ENCODE data around the gene SPRR2F. TPM values are rescaled to one million over a fixed set of nuclear protein-coding genes. Genes with fewer than 3 reads are reported as not detected.
"Not testable (repeated sequence)": the region's sequence is repeated elsewhere in the genome, so short reads cannot be mapped to it uniquely, and the experiment has no call there.

The SPRR2F gene
- total and polyA plus RNA-seq, 7 experiments from 2014 or later, result not detected

DNA sequence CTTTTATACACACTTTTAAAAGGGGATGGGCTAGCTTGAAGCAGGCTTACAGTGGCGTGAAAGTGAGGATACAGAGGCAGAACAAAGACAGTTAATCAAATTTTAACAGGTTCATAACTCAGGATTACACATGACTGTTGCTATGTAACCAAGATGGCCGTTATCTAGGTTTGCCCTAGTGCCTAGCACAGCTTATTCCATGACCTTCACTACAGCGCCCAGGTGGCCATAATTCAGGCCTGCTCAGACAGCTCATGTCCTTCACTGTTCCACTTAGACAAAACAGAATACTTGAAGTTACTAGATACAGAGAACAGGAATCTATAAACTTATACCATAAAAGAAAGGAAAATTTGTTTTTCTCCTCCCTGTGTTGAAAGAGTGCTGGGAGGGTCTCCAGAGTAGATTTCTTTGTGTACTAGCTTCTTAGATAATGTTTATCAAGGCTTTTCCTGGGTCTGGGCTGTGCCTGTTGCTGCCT, 6.2 kb upstream of the SPRR2F start:
- Histone ChIP-seq H3K4me1 (ENCODE audit: control insufficient read depth in 2 of 2, insufficient read depth in 2 of 2, low read length in 2 of 2) (no peaks in the 10 kb centered on the region), H3K36me3 (ENCODE audit: control insufficient read depth in 2 of 3, insufficient read depth in 3 of 3, low read length in 3 of 3) (no peaks in the 10 kb centered on the region), H3K27me3 (ENCODE audit: control insufficient read depth in 2 of 2, insufficient read depth in 2 of 2, low read length in 2 of 2) (peaks cover 0 to 3% of the 10 kb centered on the region in 2 donors), H3K9me3 (ENCODE audit: control insufficient read depth in 2 of 3, low read length in 3 of 3) (peaks cover 0 to 2% (median 0%) of the 10 kb centered on the region in 3 experiments), H3K27ac (ENCODE audit: low read depth, low read length) (no peak overlapping the region), H3K4me3 (ENCODE audit: low read length) (no peak overlapping the region)
- intact Hi-C loops (cut with micrococcal nuclease), result no loop called here
- H3K4me3 Mint-ChIP-seq, result no peak overlapping the region
- DNase-seq (no peak), ATAC-seq (no peak)
- no peaks in the 10 kb centered on the region for H3K4me1 Mint-ChIP-seq
- peaks cover 0 to 16% (median 5%) of the 10 kb centered on the region in 11 donors for H3K9me3 Mint-ChIP-seq
- CTCF ChIA-PET, result no interaction called here
- H3K27me3 Mint-ChIP-seq, result peaks cover 9 to 53% (median 47%) of the 10 kb centered on the region in 5 donors
- H3K27ac Mint-ChIP-seq, result no peak overlapping the region
- POLR2A ChIA-PET, result no interaction called here
- H3K36me3 Mint-ChIP-seq, result peaks cover 0 to 1% (median 0%) of the 10 kb centered on the region in 5 donors

DNA sequence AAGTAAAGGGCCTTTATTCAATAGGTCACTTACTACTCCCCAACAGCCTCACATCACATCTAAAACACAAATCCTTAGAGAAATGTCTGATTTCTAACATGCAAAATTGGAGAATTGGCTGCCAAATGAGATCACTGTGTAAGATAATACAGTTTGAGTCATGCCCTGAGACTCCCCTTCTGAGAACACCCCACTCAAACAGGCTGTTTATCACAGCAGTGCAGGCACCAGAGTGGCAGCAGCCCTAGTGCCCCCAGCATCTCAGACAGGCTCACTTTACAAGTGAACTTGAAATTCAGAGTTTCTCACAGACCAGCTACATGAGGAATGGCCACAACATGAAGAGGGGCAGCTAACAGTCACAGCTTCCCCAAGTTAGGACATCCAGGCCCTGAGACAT, 1.9 kb upstream of the SPRR2F start:
- H3K9me3 Mint-ChIP-seq; ATAC-seq; H3K36me3 ChIP-seq (ENCODE audit: control insufficient read depth in 2 of 3, insufficient read depth in 3 of 3, low read length in 3 of 3); H3K4me3 Mint-ChIP-seq; CTCF ChIA-PET; H3K36me3 Mint-ChIP-seq; H3K4me3 ChIP-seq (ENCODE audit: low read length); H3K27ac Mint-ChIP-seq; H3K4me1 ChIP-seq (ENCODE audit: control insufficient read depth in 2 of 2, insufficient read depth in 2 of 2, low read length in 2 of 2); H3K27me3 ChIP-seq (ENCODE audit: control insufficient read depth in 2 of 2, insufficient read depth in 2 of 2, low read length in 2 of 2); H3K27ac ChIP-seq (ENCODE audit: low read depth, low read length); POLR2A ChIA-PET; H3K4me1 Mint-ChIP-seq; intact Hi-C loops (cut with micrococcal nuclease); DNase-seq; H3K9me3 ChIP-seq (ENCODE audit: control insufficient read depth in 2 of 3, low read length in 3 of 3): not testable (repeated sequence)
- peaks cover 9 to 57% (median 44%) of the 10 kb centered on the region in 5 donors for H3K27me3 Mint-ChIP-seq

DNA sequence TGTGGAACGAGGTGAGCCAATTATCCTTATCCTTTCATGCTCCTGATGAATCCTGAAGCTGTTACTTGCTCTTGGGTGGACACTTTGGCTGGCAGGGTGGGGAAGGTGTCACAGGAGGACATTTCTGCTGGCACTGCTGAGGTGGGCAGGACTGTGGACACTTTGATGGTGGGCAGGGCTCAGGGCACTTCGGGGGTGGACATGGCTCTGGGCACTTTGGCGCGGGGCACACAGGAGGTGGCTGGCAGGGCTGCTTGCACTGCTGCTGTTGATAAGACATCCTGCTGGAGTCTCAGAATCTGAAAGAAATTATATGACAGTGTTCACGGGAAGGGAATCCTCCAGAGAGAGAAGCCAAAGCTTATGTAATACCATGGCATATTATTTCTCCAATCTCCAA, 862 bp downstream of the SPRR2F start:
- POLR2A ChIA-PET; DNase-seq; intact Hi-C loops (cut with micrococcal nuclease); H3K27me3 ChIP-seq (ENCODE audit: control insufficient read depth in 2 of 2, insufficient read depth in 2 of 2, low read length in 2 of 2); ATAC-seq; CTCF ChIA-PET; H3K4me1 ChIP-seq (ENCODE audit: control insufficient read depth in 2 of 2, insufficient read depth in 2 of 2, low read length in 2 of 2); H3K4me3 Mint-ChIP-seq; H3K9me3 ChIP-seq (ENCODE audit: control insufficient read depth in 2 of 3, low read length in 3 of 3); H3K4me1 Mint-ChIP-seq; H3K36me3 Mint-ChIP-seq; H3K4me3 ChIP-seq (ENCODE audit: low read length); H3K27ac Mint-ChIP-seq; H3K27ac ChIP-seq (ENCODE audit: low read depth, low read length); H3K36me3 ChIP-seq (ENCODE audit: control insufficient read depth in 2 of 3, insufficient read depth in 3 of 3, low read length in 3 of 3): not testable (repeated sequence)
- H3K9me3 Mint-ChIP-seq, result peaks cover 0 to 13% (median 4%) of the 10 kb centered on the region in 11 donors
- peaks cover 7 to 39% (median 31%) of the 10 kb centered on the region in 5 donors for H3K27me3 Mint-ChIP-seq

DNA sequence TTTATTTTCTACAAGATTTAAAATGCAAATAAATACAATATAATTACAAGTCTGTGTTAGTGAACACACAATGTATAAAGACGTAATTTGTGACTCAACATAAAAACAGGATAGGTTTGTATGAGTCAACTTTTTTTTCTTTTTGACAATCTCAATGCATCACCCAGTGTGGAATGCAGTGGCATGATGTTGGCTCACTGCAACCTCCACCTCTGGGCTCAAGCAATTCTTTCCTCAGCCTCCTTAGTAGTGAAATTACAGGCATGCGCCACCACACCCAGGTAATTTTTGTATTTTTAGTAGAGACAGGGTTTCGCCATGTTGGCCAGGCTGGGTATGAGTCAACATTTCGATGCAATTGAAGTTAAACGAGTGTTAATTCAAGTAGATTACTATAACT, 13.1 kb downstream of the SPRR2F start:
- Histone ChIP-seq H3K36me3 (ENCODE audit: control insufficient read depth in 2 of 3, insufficient read depth in 3 of 3, low read length in 3 of 3) (no peaks in the 10 kb centered on the region), H3K4me1 (ENCODE audit: control insufficient read depth in 2 of 2, insufficient read depth in 2 of 2, low read length in 2 of 2) (no peaks in the 10 kb centered on the region), H3K27me3 (ENCODE audit: control insufficient read depth in 2 of 2, insufficient read depth in 2 of 2, low read length in 2 of 2) (no peaks in the 10 kb centered on the region), H3K9me3 (ENCODE audit: control insufficient read depth in 2 of 3, low read length in 3 of 3) (no peaks in the 10 kb centered on the region), H3K27ac (ENCODE audit: low read depth, low read length) (no peak overlapping the region), H3K4me3 (ENCODE audit: low read length) (no peak overlapping the region)
- Mint-ChIP-seq H3K4me1 (no peaks in the 10 kb centered on the region), H3K4me3 (no peak overlapping the region), H3K27me3 (peaks cover 6 to 67% (median 41%) of the 10 kb centered on the region in 5 donors), H3K27ac (no peak overlapping the region), H3K9me3 (peaks cover 0 to 8% (median 3%) of the 10 kb centered on the region in 11 donors), H3K36me3 (no peaks in the 10 kb centered on the region)
- ATAC-seq (no peak), DNase-seq (no peak)
- ChIA-PET POLR2A (no interaction called here), CTCF (no interaction called here)
- intact Hi-C loops (cut with micrococcal nuclease), result no loop called here

DNA sequence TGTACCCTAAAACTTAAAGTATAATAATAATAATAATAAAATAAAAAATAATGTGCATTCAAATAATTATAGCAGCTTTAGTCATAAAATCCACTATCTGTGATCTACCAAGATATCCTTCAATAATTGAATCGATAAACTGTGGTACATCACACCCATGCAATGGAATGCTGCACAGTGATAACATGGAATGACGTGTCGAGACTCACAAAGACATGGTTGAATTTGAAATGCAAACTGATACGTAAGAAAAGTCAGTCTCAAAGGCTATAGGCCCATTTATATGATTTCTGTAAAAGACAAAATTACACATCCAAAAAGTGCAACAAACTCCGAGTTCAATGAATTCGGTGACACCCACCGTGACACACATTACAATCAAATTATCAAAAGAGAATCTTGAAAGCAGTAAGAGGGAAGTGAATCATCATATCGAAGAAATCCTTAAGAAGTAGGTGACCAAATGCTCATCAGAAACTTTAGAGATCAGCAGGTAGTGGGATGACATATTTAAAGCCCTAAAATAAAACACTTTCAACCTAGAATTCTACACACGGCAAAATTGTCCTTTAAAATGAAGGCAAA, 13.8 kb downstream of the SPRR2F start:
- no peaks in the 10 kb centered on the region for H3K4me1 ChIP-seq (ENCODE audit: control insufficient read depth in 2 of 2, insufficient read depth in 2 of 2, low read length in 2 of 2)
- DNase-seq, result no peak
- no peak overlapping the region for H3K27ac ChIP-seq (ENCODE audit: low read depth, low read length)
- H3K4me1 Mint-ChIP-seq, result no peaks in the 10 kb centered on the region
- H3K36me3 ChIP-seq (ENCODE audit: control insufficient read depth in 2 of 3, insufficient read depth in 3 of 3, low read length in 3 of 3), result no peaks in the 10 kb centered on the region
- CTCF ChIA-PET, result no interaction called here
- H3K27me3 Mint-ChIP-seq, result peaks cover 6 to 65% (median 36%) of the 10 kb centered on the region in 5 donors
- POLR2A ChIA-PET, result no interaction called here
- H3K27me3 ChIP-seq (ENCODE audit: control insufficient read depth in 2 of 2, insufficient read depth in 2 of 2, low read length in 2 of 2), result no peaks in the 10 kb centered on the region
- no peaks in the 10 kb centered on the region for H3K36me3 Mint-ChIP-seq
- H3K4me3 ChIP-seq (ENCODE audit: low read length), result no peak overlapping the region
- peaks cover 0 to 7% (median 0%) of the 10 kb centered on the region in 11 donors for H3K9me3 Mint-ChIP-seq
- no peaks in the 10 kb centered on the region for H3K9me3 ChIP-seq (ENCODE audit: control insufficient read depth in 2 of 3, low read length in 3 of 3)
- no peak overlapping the region for H3K4me3 Mint-ChIP-seq
- no peak for ATAC-seq
- intact Hi-C loops (cut with micrococcal nuclease), result no loop called here
- H3K27ac Mint-ChIP-seq, result no peak overlapping the region

DNA sequence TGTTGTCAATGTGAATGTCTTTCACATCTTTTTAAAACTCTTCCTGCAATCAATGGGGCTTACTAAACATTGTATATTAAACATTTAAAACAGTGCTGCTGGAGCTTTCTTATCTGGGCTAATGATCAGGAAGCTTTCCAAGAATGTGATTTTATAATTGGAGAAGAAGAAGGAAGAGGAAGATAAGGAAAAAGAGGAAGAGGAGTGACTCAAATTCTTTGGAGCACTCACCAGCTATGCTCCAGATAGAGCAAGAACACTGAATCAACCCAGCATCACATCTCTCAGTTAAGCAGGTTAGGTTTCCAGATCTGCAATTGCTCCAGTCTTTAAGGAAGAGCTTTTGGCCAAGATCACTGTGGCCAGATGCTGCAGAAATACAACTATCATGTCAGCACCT, 17.6 kb downstream of the SPRR2F start:
- DNase-seq (no peak), ATAC-seq (no peak)
- H3K27ac Mint-ChIP-seq, result no peak overlapping the region
- H3K27me3 ChIP-seq (ENCODE audit: control insufficient read depth in 2 of 2, insufficient read depth in 2 of 2, low read length in 2 of 2), result no peaks in the 10 kb centered on the region
- intact Hi-C loops (cut with micrococcal nuclease), result no loop called here
- H3K36me3 ChIP-seq (ENCODE audit: control insufficient read depth in 2 of 3, insufficient read depth in 3 of 3, low read length in 3 of 3), result no peaks in the 10 kb centered on the region
- ChIA-PET CTCF (no interaction called here), POLR2A (no interaction called here)
- no peak overlapping the region for H3K27ac ChIP-seq (ENCODE audit: low read depth, low read length)
- peaks cover 6 to 42% (median 24%) of the 10 kb centered on the region in 5 donors for H3K27me3 Mint-ChIP-seq
- H3K4me3 Mint-ChIP-seq, result no peak overlapping the region
- no peaks in the 10 kb centered on the region for H3K36me3 Mint-ChIP-seq
- H3K4me1 Mint-ChIP-seq, result no peaks in the 10 kb centered on the region
- no peaks in the 10 kb centered on the region for H3K4me1 ChIP-seq (ENCODE audit: control insufficient read depth in 2 of 2, insufficient read depth in 2 of 2, low read length in 2 of 2)
- H3K4me3 ChIP-seq (ENCODE audit: low read length), result no peak overlapping the region
- no peaks in the 10 kb centered on the region for H3K9me3 ChIP-seq (ENCODE audit: control insufficient read depth in 2 of 3, low read length in 3 of 3)
- H3K9me3 Mint-ChIP-seq, result no peaks in the 10 kb centered on the region

DNA sequence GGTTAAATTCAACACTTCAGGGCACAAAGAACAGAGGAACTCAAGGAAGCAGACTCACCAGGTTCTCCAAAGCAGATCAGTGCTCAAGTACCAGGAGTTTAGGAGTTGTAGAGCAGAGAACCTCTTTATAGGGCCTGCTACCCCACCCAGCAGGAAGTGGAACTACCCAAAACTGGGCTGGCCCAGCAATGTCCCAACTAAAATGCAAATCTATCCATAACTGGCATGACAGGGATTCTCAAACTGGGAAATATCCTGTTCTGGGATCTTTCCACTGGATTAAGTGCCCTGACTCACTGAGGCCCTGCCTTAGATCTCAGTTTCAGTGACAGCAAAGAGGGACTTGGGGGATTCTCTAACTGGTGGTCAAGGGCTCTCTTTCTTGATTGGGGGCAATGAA, 18.9 kb downstream of the SPRR2F start, which contains the start of gene SPRR2E:
Gene SPRR2E (minus strand): TSS at position 101 of the 400 bp plus-strand sequence. CDS start 775 bp downstream, outside the sequence.
- H3K27ac ChIP-seq (ENCODE audit: low read depth, low read length), result no peak within 1 kb of the TSS
- H3K9me3 ChIP-seq (ENCODE audit: control insufficient read depth in 2 of 3, low read length in 3 of 3), result no peaks in the 10 kb centered on the region
- H3K36me3 ChIP-seq (ENCODE audit: control insufficient read depth in 2 of 3, insufficient read depth in 3 of 3, low read length in 3 of 3), result no peaks in the 10 kb centered on the region
- no peak within 1 kb of the TSS for H3K4me3 ChIP-seq (ENCODE audit: low read length)
- no peaks in the 10 kb centered on the region for H3K9me3 Mint-ChIP-seq
- no peak within 1 kb of the TSS for H3K27ac Mint-ChIP-seq
- ChIA-PET CTCF (no interaction called here), POLR2A (no interaction called here)
- no peak for DNase-seq
- H3K36me3 Mint-ChIP-seq, result no peaks in the 10 kb centered on the region
- no peak for ATAC-seq
- H3K4me3 Mint-ChIP-seq, result no peak within 1 kb of the TSS
- intact Hi-C loops (cut with micrococcal nuclease), result loop anchor here in 1 of 2 donors (1.0 kb wide), 1 partner anchor 23 kb away; the partner anchor contains the start of gene SPRR2B
- no peaks in the 10 kb centered on the region for H3K27me3 ChIP-seq (ENCODE audit: control insufficient read depth in 2 of 2, insufficient read depth in 2 of 2, low read length in 2 of 2)
- H3K4me1 Mint-ChIP-seq, result no peaks in the 10 kb centered on the region
- peaks cover 6 to 33% (median 26%) of the 10 kb centered on the region in 5 donors for H3K27me3 Mint-ChIP-seq
- no peaks in the 10 kb centered on the region for H3K4me1 ChIP-seq (ENCODE audit: control insufficient read depth in 2 of 2, insufficient read depth in 2 of 2, low read length in 2 of 2)
